ENCODE results near the gene SLAMF8.

SLAMF8 gene
- total RNA-seq, result 0 reads per million in 2 donors

GRCh38 chr1:159826441-159827101 lies at the start of gene SLAMF8:
TSS of gene SLAMF8 (plus strand) at chr1:159826873. CDS start at chr1:159826899, 26 bp downstream.
- peak in 2 of 5 experiments; percentile 71 to 89 for DNase-seq

DNA sequence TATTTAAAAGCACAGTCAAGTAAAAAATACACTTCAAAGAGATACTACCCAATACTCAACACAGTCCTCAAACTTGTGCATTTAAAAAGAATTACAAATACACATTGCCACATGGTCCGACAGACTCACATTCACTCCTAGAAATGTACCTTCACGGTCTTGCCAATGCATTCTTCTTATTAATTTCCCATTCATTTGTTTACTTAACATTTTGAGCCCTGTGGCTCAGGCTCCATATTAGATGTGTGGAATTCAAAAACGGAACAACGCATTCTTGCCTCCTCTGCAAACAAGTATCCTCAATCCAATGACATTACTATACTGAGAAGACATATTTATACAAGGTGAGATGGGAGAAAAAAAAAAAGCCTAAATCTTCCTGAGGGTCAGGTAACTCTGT lies 48.4 kb upstream of the SLAMF8 start:
- DNase-seq, result no peak

- DNase-seq, result no peak
These were observed 47.2 kb upstream of the SLAMF8 start for GRCh38 chr1:159779403-159779851.

DNA sequence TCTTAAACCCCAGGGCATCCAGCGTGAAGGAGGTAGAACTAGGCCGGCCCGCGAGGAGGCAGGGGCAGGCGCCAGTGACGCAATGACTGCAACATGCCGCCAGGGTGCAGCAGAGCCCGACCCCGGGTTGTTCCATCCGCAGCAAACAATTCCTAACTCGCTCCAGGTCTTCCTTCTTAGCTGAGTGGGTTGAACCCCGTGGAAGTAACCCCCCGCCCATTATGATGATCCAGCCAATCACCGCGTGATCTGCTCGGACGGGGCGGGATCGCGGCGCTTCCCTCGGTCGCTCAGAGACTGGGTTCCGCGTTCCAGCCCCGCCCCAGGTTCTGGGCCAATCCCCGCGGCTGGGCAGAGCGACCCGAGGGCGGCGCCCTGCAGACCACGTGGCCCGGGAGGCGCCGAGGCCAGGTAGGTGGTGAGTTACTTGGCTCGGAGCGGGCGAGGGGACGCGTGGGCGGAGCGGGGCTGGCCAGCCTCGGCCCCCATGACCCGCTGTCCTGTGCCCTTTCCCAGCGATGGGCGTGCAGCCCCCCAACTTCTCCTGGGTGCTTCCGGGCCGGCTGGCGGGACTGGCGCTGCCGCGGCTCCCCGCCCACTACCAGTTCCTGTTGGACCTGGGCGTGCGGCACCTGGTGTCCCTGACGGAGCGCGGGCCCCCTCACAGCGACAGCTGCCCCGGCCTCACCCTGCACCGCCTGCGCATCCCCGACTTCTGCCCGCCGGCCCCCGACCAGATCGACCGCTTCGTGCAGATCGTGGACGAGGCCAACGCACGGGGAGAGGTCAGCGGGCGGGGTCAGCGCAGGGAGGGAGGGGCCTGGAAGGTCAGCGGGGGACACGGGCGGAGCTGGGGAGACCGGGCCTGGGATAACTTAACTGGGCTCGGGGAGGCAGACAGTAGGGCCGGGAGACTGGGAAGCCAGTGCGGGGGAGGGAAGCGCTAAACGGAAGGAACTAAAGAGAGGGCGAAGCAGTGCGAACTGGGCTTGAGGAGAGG lies 45.8 kb upstream of the SLAMF8 start, which contains the start of gene DUSP23:
TSS of gene DUSP23 (plus strand) at position 380 of the 1,000 bp plus-strand sequence. CDS start at position 519, 139 bp downstream.
- DNase-seq, result peak; percentile 92 to 97 (median 94)

- no peak for DNase-seq
These were observed 44.7 kb upstream of the SLAMF8 start for GRCh38 chr1:159781992-159782391.

GRCh38 chr1:159783724-159784123 lies 42.9 kb upstream of the SLAMF8 start:
- DNase-seq, result no peak

DNA sequence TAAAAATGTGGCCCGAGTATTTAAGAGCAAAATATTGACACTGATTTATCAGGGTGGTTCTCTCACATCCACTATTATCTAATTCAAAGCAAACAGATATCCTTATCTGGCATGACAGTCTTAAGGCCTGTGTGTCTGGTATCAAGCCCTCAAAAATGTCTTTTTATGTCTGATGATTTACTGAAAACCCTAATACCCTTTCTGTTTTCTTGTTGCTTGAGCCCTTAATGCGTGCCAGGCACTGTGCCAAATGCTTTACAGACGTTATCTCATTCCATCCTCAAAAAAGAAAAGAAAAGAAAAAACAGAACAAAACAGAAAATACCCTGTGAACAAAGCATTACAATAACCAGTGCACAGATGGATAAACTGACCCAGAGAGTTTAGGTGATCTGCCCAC lies 40.2 kb upstream of the SLAMF8 start:
- no peak for DNase-seq

- no peak for DNase-seq
These were observed 39.7 kb upstream of the SLAMF8 start for GRCh38 chr1:159786966-159787365.

DNA sequence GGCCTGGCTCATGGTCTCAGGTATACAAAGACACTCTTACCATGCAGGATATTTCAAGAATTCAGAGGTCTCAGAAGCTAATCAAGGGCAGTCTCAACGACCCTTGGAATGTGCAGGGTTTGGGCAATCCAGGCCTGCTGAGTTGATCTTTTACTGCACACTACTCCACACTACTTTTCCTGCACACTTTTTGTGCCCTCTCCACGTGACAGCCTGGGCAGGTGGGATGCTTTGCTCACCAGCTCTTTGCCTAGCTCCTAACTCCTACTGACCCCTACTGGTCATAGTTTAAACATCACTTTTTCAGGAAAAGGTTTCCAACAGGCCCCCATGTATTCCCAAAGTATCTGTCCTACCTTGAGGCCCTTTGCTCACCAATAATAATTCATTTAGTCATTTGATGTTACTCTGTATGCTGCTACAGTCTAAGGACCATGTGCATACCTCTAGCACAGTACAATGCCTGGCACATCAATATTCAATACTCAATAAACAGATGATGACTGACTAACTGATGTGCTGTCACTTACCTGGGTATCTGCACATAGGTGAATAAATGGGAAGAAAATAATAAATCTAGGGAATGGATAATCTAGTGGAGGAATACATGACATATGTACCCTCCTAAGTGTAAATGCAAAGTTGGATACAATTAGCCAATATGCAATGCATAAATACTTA lies 36.3 kb upstream of the SLAMF8 start:
- DNase-seq, result no peak

- no peak for DNase-seq
These were observed 35.6 kb upstream of the SLAMF8 start for GRCh38 chr1:159791031-159791430.

DNA sequence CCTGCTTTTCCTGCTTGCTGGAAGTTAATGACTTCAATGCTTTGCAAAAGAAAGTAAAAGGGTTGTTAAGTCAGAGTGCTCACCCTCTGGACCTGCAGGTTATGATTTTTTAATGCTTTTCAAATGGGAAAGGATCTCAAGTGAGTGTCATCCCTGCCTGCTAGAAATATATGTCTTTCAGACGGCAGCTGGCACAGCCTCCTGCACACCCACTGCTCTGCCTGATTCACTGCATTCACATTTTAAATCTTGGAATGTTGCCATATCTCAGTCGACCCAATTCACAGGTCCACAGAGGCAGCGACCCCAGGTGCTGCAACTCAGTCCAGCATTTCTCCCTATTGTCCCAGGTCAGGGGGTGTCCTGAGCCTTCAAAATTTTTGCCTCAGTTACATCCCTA lies 35.2 kb upstream of the SLAMF8 start:
- no peak for DNase-seq

DNA sequence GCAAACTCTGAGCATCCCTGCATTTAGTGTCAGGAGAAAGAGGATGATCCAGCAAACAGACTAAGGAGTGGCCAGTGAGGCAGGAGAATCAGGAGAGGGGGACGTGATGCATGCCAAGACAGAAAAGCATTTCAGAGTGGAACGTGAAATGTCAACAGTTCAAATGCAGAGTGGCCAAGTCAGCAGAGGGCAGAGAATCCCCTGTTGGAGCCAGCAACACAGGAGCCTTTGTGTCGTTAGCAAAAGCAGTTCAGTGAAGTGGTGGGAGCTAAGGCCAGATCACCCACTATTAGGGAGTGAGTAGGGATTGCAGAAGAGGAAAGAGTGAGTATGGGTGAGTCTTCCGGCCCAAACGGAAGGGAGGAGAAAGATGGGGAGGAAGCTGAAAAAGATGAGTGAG lies 31.1 kb upstream of the SLAMF8 start:
- DNase-seq, result no peak

DNA sequence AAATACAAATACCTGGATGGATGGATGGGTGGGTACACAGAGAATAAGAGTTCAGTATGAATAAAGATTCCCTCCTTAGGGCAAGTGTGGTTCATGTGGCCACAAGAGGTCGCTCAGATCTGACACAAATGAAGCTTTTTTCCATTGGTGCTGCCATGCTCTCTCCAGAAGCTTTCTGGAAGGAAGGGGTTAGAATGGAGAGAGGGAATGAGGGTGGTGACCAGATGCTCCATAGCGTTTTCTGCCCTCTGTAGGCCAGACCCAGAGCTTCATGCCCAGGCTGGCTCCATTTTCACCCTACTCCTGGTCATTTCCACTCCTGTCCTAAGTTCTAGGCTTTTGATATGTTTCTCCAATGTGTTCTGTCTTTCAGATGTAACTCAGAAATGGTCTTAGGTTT lies 27.8 kb upstream of the SLAMF8 start:
- peak in 4 of 5 experiments; percentile 9 to 55 (median 22) for DNase-seq

DNA sequence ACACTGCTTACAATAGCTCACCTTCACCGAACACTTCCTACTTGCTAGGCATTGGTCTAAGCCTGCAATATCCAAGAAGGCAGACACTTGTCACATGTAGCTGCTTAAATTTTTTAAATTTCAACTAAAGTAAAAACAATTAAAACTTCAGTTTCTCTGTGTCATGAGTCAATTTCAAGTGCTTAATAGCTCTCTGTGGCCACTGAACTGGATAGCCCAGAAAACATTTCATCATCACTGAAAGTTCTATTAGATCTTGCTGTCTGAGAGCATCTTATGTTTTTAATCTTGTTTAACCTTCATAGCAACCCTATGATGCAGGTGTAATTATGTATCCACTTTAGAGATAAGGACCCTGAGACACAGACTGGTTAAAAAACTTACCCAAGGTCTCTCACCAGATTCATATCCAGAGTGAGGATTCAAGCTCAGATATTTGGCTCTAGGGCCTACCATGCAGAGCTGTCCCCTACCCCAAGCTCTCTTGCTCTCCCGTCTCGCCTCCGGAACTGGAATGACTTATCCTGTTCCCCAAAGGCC lies 27.2 kb upstream of the SLAMF8 start:
- DNase-seq, result no peak

- peak in 2 of 5 experiments; percentile 54 to 68 for DNase-seq
These were observed 26.3 kb upstream of the SLAMF8 start for GRCh38 chr1:159800177-159800930.

DNA sequence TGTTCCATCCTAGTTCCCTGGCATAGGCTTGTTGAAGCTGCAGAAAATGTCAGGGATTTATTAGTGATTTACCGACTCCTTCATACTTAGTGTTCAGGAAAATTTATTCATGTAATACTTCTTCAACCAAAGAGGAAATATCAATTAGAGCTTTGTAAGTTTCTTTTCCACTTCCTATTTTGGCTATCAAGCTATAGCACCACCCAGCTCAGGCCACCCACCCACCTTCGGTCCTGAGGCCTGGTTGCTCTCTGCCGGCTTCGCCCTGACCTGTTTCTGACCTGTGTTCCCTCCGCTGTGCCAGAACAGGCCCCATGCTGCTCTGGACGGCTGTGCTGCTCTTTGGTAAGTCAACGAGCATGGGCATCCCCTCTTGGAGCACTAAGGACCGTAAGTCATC lies 24.6 kb upstream of the SLAMF8 start, which contains the start of gene FCRL6:
TSS of gene FCRL6 (plus strand) at position 250 of the 400 bp plus-strand sequence. CDS start at position 315, 65 bp downstream.
- DNase-seq, result no peak

DNA sequence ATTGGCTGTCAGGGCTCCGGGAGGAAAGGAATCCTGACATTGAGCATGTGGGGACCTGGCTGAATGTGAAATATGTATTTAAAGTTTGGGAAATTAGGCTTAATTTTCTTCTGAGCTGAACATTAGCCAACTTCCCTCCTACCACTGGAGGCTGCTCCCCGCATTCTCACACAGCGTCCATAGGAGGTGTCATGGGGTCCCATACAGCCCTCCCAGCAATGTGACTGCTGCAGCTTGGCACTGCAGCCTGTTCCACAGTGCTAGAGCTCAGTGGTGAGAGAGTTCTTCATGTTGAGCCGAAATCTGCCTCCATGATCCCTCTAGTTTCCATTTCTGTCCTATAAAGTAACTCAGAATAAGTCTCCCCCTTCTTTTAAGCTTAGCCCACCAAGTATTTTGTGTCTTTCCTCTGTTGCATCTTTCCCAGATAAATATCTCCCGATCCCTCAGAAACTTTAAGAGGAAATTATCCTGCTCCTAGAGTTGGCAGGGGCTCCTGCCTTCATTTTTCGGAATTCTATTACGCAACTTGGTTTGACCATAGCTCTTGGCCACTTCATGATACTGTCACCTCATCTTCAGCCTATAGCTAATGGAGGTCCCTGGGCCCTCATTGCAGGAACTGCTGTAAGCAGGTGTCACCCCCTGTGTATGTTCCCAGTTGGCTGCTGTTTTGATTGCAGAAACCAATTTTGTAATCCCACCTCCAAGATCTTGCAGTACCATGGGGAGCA lies 22.6 kb upstream of the SLAMF8 start:
- no peak for DNase-seq

DNA sequence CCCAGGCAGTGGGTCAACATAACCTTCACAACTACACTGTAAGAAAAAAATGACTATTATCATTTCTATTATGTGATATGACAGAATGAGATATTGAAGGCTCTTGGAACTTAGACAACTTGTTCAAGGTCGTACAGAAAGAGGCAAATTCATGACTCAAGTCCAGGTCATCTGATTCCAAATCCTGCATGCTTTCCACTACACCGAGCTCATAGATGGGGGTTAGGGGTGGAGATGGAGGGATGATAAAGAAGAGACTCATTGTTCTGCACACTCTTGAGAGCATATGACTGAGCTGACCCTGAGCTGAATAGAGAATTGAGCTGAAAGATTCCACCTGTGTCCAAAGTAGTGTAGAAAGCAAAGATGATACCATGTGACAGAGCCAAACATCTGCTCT lies 21.7 kb upstream of the SLAMF8 start:
- DNase-seq, result no peak

DNA sequence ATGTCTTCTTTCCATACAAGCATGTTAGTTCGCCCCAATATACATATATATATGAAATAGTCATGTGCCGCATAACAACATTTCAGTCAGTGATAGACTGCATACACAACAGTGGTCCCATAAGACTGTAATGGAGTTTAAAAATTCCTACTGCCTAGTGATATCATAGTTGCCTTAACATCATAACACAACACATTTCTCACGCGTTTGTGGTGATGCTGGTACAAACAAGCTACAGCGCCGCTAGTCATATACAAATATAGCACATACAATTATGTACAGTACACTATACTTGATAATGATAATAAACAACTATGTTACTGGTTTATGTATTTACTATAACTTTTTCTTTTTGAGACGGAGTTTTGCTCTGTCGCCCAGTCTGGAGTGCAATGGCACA lies 10.7 kb upstream of the SLAMF8 start:
- no peak for DNase-seq

DNA sequence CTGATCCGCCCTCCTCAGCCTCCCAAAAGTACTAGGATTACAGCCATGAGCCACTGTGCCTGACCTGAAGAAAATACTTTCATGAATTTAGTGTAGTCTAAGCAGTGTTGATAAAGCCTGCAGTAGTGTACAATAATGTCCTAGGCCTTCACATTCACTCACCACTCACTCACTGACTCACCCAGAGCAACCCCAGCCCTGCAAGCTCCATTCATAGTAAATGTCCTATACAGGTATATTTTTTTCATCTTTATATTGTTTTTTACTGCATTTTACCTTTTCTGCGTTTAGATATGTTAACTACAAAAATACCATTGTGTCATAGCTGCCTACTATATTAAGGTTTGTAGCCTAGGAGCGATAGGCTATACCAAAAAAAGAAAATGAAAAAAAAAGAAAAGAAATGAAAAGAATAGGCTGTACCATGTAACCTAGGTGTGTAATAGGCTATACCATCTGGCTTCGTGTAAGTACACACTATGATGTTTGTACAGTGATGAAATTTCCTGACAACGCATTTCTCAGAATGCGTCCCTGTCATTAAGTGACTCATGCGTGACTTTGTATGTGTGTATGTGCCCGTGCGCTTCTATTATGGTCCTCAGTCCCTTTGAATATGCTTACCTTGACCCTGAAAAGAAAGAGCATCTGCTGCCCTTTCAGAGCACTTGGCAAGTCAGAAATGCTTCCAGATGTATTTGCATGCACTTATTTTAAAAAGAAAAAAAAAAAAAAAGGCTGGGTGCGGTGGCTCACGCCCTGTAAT lies 9.2 kb upstream of the SLAMF8 start:
- no peak for DNase-seq

Data from T-helper 2 cell (primary cell).